ENCODE results near the gene ZIC5.

GRCh38 chr13:99982731-99983498, 11.3 kb upstream of the ZIC5 start:
- TF ChIP-seq ZNF709 (CRISPR knock-in tag; IDR thresholded peaks at IDR 0.05) (no peak), CEBPB (IDR thresholded peaks at IDR 0.05; ENCODE audit: borderline replicate concordance, low read depth, low read length) (no peak), CTCF (CRISPR knock-in tag; IDR thresholded peaks at IDR 0.05) (no peak), ZBTB40 (IDR thresholded peaks at IDR 0.05) (no peak), ZBTB40 (CRISPR knock-in tag; IDR thresholded peaks at IDR 0.05) (no peak), NR0B2 (CRISPR knock-in tag; IDR thresholded peaks at IDR 0.05) (no peak), RXRA (CRISPR knock-in tag; IDR thresholded peaks at IDR 0.05) (no peak), TAF1 (CRISPR knock-in tag; IDR thresholded peaks at IDR 0.05) (no peak), SNAPC5 (CRISPR knock-in tag; IDR thresholded peaks at IDR 0.05; ENCODE audit: borderline replicate concordance) (no peak), ZNF616 (CRISPR knock-in tag; IDR thresholded peaks at IDR 0.05; ENCODE audit: low read depth) (no peak), HINFP (CRISPR knock-in tag; IDR thresholded peaks at IDR 0.05; ENCODE audit: low read depth) (no peak), RAD21 (CRISPR knock-in tag; IDR thresholded peaks at IDR 0.05) (no peak), ZNF446 (CRISPR knock-in tag; IDR thresholded peaks at IDR 0.05) (no peak)
